WTC11 (cell line): Measurements from ENCODE around the gene CYLD.

Source experiments
- FOXJ3 ChIP-seq: sonication (generic); formaldehyde crosslinking; IDR thresholded peaks from 2 replicates; pipeline ENCODE4 v1.9.0; 2021; ENCODE audit warnings: missing genetic modification reagents, mild to moderate bottlenecking, borderline replicate concordance
- TF ChIP-seq, protein P1 (sequence below): fragments of 200-600 bp; IDR thresholded peaks from 2 replicates; pipeline ENCODE4 v1.8.0; 2022; ENCODE audit warnings: antibody characterized with exemption
- TF ChIP-seq, protein P2 (sequence below): sonication (generic); formaldehyde crosslinking; IDR thresholded peaks from 2 replicates; pipeline ENCODE4 v1.8.1; 2022; ENCODE audit warnings: low read depth, missing genetic modification reagents, borderline replicate concordance
- TF ChIP-seq, protein P3 (sequence below): sonication (generic); formaldehyde crosslinking; IDR thresholded peaks from 2 replicates; pipeline ENCODE4 v1.8.0; 2022; ENCODE audit warnings: mild to moderate bottlenecking, missing genetic modification reagents
- TF ChIP-seq, protein P4 (sequence below): sonication (generic); formaldehyde crosslinking; IDR thresholded peaks from 2 replicates; pipeline ENCODE4 v1.8.1; 2023; ENCODE audit warnings: mild to moderate bottlenecking, moderate library complexity, missing genetic modification reagents
- TF ChIP-seq, protein P5 (sequence below): sonication (generic); formaldehyde crosslinking; IDR thresholded peaks from 2 replicates; pipeline ENCODE4 v1.8.1; 2023; ENCODE audit warnings: mild to moderate bottlenecking, missing genetic modification reagents, moderate library complexity

DNA sequence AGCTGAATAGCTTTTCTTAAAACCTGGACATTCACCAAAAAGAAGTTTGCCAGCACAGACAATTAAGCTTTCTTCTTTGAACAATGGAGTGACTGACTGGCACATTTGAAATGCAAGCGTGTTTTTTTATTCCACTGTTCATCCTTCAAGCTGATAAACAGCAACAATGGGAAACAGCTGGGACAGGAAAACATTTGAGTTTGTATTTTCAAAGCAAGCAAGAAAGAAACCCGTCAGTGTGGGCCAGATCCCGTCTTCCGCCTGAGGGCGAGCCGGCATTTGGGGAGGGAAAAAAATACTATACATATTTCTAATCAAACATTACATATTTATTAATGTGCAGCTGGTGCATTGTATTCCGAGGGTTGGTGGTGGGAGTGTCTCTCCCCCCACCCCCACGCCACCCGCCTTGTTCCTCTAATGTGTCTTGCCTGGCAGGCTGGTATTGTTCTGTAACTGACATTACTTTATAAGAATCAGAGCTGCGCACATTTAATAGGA, 94.3 kb downstream of the CYLD start:
- TF ChIP-seq, protein P1, sequence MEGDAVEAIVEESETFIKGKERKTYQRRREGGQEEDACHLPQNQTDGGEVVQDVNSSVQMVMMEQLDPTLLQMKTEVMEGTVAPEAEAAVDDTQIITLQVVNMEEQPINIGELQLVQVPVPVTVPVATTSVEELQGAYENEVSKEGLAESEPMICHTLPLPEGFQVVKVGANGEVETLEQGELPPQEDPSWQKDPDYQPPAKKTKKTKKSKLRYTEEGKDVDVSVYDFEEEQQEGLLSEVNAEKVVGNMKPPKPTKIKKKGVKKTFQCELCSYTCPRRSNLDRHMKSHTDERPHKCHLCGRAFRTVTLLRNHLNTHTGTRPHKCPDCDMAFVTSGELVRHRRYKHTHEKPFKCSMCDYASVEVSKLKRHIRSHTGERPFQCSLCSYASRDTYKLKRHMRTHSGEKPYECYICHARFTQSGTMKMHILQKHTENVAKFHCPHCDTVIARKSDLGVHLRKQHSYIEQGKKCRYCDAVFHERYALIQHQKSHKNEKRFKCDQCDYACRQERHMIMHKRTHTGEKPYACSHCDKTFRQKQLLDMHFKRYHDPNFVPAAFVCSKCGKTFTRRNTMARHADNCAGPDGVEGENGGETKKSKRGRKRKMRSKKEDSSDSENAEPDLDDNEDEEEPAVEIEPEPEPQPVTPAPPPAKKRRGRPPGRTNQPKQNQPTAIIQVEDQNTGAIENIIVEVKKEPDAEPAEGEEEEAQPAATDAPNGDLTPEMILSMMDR = no peak
- TF ChIP-seq, protein P2, sequence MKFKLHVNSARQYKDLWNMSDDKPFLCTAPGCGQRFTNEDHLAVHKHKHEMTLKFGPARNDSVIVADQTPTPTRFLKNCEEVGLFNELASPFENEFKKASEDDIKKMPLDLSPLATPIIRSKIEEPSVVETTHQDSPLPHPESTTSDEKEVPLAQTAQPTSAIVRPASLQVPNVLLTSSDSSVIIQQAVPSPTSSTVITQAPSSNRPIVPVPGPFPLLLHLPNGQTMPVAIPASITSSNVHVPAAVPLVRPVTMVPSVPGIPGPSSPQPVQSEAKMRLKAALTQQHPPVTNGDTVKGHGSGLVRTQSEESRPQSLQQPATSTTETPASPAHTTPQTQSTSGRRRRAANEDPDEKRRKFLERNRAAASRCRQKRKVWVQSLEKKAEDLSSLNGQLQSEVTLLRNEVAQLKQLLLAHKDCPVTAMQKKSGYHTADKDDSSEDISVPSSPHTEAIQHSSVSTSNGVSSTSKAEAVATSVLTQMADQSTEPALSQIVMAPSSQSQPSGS (CRISPR knock-in tag) = no peak
- TF ChIP-seq, protein P3, sequence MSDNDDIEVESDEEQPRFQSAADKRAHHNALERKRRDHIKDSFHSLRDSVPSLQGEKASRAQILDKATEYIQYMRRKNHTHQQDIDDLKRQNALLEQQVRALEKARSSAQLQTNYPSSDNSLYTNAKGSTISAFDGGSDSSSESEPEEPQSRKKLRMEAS (CRISPR knock-in tag) = no peak
- TF ChIP-seq FOXJ3 (CRISPR knock-in tag) = no peak
- TF ChIP-seq, protein P4, sequence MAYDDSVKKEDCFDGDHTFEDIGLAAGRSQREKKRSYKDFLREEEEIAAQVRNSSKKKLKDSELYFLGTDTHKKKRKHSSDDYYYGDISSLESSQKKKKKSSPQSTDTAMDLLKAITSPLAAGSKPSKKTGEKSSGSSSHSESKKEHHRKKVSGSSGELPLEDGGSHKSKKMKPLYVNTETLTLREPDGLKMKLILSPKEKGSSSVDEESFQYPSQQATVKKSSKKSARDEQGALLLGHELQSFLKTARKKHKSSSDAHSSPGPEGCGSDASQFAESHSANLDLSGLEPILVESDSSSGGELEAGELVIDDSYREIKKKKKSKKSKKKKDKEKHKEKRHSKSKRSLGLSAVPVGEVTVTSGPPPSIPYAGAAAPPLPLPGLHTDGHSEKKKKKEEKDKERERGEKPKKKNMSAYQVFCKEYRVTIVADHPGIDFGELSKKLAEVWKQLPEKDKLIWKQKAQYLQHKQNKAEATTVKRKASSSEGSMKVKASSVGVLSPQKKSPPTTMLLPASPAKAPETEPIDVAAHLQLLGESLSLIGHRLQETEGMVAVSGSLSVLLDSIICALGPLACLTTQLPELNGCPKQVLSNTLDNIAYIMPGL = no peak
- TF ChIP-seq, protein P5, sequence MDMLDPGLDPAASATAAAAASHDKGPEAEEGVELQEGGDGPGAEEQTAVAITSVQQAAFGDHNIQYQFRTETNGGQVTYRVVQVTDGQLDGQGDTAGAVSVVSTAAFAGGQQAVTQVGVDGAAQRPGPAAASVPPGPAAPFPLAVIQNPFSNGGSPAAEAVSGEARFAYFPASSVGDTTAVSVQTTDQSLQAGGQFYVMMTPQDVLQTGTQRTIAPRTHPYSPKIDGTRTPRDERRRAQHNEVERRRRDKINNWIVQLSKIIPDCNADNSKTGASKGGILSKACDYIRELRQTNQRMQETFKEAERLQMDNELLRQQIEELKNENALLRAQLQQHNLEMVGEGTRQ (CRISPR knock-in tag) = no peak
